Astrocyte (in vitro differentiated cells and primary cell): ENCODE data around the gene GK.

Experiments
- EZH2 ChIP-seq: IDR thresholded peaks from 2 replicates; pipeline ENCODE4 v1.6.1; 2012; ENCODE audit warnings: mild to moderate bottlenecking, low read length, inconsistent platforms; ENCODE audit not compliant: insufficient read depth
- TF ChIP-seq, protein P1 (sequence below): IDR thresholded peaks from 2 replicates; pipeline ENCODE4 v1.5.1; 2011; ENCODE audit warnings: low read depth, mild to moderate bottlenecking, inconsistent platforms, low read length, moderate library complexity; ENCODE audit not compliant: insufficient read depth

DNA sequence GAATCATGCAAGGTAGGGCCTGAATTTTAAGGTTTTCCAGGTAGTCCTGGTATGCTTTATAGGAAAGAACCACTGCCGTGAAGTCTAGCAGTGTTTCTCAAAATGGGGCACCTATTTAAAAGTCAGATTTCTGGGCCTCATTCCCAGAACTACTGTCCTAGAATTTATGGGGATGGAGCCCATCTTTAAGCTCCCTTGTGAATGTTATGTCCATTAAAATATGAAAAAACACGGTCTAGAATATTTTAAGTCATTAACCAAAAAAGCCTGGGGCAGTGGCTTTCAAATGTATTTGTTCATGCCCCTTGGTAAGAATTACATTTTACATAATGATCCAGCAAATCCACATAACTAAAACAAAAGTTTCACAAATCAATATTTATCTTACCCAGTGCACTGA is 35.4 kb downstream of the GK start:
- TF ChIP-seq, protein P1, sequence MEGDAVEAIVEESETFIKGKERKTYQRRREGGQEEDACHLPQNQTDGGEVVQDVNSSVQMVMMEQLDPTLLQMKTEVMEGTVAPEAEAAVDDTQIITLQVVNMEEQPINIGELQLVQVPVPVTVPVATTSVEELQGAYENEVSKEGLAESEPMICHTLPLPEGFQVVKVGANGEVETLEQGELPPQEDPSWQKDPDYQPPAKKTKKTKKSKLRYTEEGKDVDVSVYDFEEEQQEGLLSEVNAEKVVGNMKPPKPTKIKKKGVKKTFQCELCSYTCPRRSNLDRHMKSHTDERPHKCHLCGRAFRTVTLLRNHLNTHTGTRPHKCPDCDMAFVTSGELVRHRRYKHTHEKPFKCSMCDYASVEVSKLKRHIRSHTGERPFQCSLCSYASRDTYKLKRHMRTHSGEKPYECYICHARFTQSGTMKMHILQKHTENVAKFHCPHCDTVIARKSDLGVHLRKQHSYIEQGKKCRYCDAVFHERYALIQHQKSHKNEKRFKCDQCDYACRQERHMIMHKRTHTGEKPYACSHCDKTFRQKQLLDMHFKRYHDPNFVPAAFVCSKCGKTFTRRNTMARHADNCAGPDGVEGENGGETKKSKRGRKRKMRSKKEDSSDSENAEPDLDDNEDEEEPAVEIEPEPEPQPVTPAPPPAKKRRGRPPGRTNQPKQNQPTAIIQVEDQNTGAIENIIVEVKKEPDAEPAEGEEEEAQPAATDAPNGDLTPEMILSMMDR = no peak
- no peak for TF ChIP-seq EZH2
